Pancreas (tissue), 10 donors: Measurements from ENCODE around the gene OR6C2. TPM values are rescaled to one million over a fixed set of nuclear protein-coding genes. Genes with fewer than 3 reads are reported as not detected.
"Not testable (repeated sequence)": the region's sequence is repeated elsewhere in the genome, so short reads cannot be mapped to it uniquely, and the experiment has no call there.

Experiments
- ATAC-seq, 4 donors: fragments of 200-7000 bp; cut with Tn5 transposase; one replicate each; pipeline versions ENCODE4 v1.8.0 to v1.9.1; 2020; ENCODE audit warnings: mild to moderate bottlenecking in 4 of 4, moderate library complexity in 4 of 4
- DNase-seq, 6 donors: peaks; one replicate each; pipeline ENCODE4 v3.0.0-alpha.2; 2020
- FAIRE-seq: peaks from 2 replicates; lab custom pipeline; 2012; peaks lifted over from hg19 to GRCh38; lab: Jason Lieb, UNC
- H3K27ac ChIP-seq, 4 donors: fragments of 200-600 bp; sonication (generic); 1 replicate in 3 of 4; 2 replicates in 1 of 4; pipeline versions ENCODE4 v1.5.0 to v1.8.0; 2020
- H3K27me3 ChIP-seq, 4 donors: fragments of 200-600 bp; one replicate each; pipeline ENCODE4 v1.8.0; 2021
- H3K36me3 ChIP-seq, 3 donors: fragments of 200-600 bp; sonication (generic) in 1 of 3; one replicate each; pipeline versions ENCODE4 v1.5.0 to v1.8.0; 2020 to 2021
- H3K4me1 ChIP-seq, 3 donors: fragments of 200-600 bp; one replicate each; pipeline ENCODE4 v1.8.0; 2021
- H3K4me3 ChIP-seq, 4 donors: fragments of 200-600 bp; sonication (generic) in 2 of 4; one replicate each; pipeline versions ENCODE4 v1.5.0 to v1.8.0; 2020 to 2021
- H3K9me3 ChIP-seq, 4 donors: fragments of 200-600 bp; one replicate each; pipeline ENCODE4 v1.8.0; 2021
- CTCF ChIP-seq, 4 donors: fragments of 200-600 bp; sonication (generic) in 3 of 4; IDR thresholded peaks; one replicate each; pipeline versions ENCODE4 v1.5.0 to v1.8.0; 2021; ENCODE audit warnings: antibody characterized with exemption in 4 of 4
- WGBS, 2 donors: extraction: QIAGEN DNeasy Blood & Tissue Kit; methylation state at CpG; one replicate each; pipeline ENCODE4 v1.1.7; 2013; 5-methylcytosine and 5-hydroxymethylcytosine counted together
- intact Hi-C, 3 donors: fragments of 100-400 bp; cut with DNase I; formaldehyde crosslinking; loops; one replicate each; pipeline versions ENCODE4 v1.11.1 to v1.14.2; 2022
- polyA plus RNA-seq, 2 donors: library from polyadenylated mRNA; stranded (reverse); fragments of 200-250 nt; gene quantifications; one replicate each; pipeline ENCODE4 v1.2.3, GENCODE V29; 2013
- total RNA-seq, 6 donors: library from RNA; stranded (reverse); fragmentation: NEBNext Ultra II Directional in 4 of 6; extraction: Animal tissue kit (Norgen Biotek cat#: 25700) in 4 of 6; gene quantifications; one replicate each; pipeline versions ENCODE4 v1.2.1 to v1.2.4, GENCODE V29; 2021 to 2023
- donor health status: healthy with polysubstance abuse.
- donor health status: DM: no; HTN: no; CAD: no; lungs with moderate emphysema.
- donor health status: DM: no; HTN: no; CAD: no.
- donor health status: control.
- donor health status: control.
- donor health status: Bipolar disorder and iron deficiency.
- donor health status: DM: yes; HTN: yes; CAD: no.
- donor health status: DM: no; HTN: no; CAD: no.
- donor health status: DM: no; HTN: no; CAD: no.
- donor health status: DM: yes; HTN: yes; CAD: no.

OR6C2 gene
- total and polyA plus RNA-seq, 8 donors: not detected

- TF ChIP-seq CTCF (IDR thresholded peaks at IDR 0.05): no peak
- 93 to 94% methylated on average over 1 of the region's 1 CpG for WGBS, 2 donors
- no peak for FAIRE-seq
- Histone ChIP-seq H3K36me3 (no peaks in the 10 kb centered on the region), H3K4me1 (no peaks in the 10 kb centered on the region), H3K27me3 (no peaks in the 10 kb centered on the region), H3K27ac (no peak overlapping the region), H3K9me3 (no peaks in the 10 kb centered on the region), H3K4me3 (no peak overlapping the region)
- no peak for DNase-seq
- ATAC-seq: no peak
- intact Hi-C loops: loop anchor here in 1 of 3 donors (10.0 kb wide), 1 partner anchor 169 kb away; no protein-coding TSS in a partner anchor
Measured at GRCh38 chr12:55445357-55445756, 1.5 kb downstream of the OR6C2 start.

GRCh38 chr12:55446326-55446725 lies 2.5 kb downstream of the OR6C2 start:
- Histone ChIP-seq H3K9me3 (no peaks in the 10 kb centered on the region), H3K4me3 (no peak overlapping the region), H3K4me1 (no peaks in the 10 kb centered on the region), H3K27ac (no peak overlapping the region), H3K36me3 (no peaks in the 10 kb centered on the region), H3K27me3 (no peaks in the 10 kb centered on the region)
- ATAC-seq: peak in 2 of 4 donors; percentile 43 to 75
- no peak for FAIRE-seq
- intact Hi-C loops: loop anchor here in 1 of 3 donors (10.0 kb wide), 1 partner anchor 168 kb away; no protein-coding TSS in a partner anchor
- no peak for DNase-seq
- WGBS, 2 donors: 52 to 60% methylated on average over 5 of the region's 5 CpGs
- no peak for TF ChIP-seq CTCF (IDR thresholded peaks at IDR 0.05)

GRCh38 chr12:55448825-55449224 lies 4.9 kb downstream of the OR6C2 start:
- Histone ChIP-seq H3K9me3 (no peaks in the 10 kb centered on the region), H3K27me3 (no peaks in the 10 kb centered on the region), H3K4me3 (no peak overlapping the region), H3K36me3 (no peaks in the 10 kb centered on the region), H3K4me1 (no peaks in the 10 kb centered on the region), H3K27ac (no peak overlapping the region)
- TF ChIP-seq CTCF (IDR thresholded peaks at IDR 0.05): no peak
- DNase-seq (no peak), ATAC-seq (no peak), FAIRE-seq (no peak)
- intact Hi-C loops: loop anchor here in 1 of 3 donors (10.0 kb wide), 1 partner anchor 166 kb away; no protein-coding TSS in a partner anchor

GRCh38 chr12:55464926-55465325 lies 21.1 kb downstream of the OR6C2 start:
- H3K36me3 ChIP-seq, H3K27ac ChIP-seq, DNase-seq, intact Hi-C loops, H3K4me3 ChIP-seq, ATAC-seq, H3K9me3 ChIP-seq, FAIRE-seq, H3K27me3 ChIP-seq, H3K4me1 ChIP-seq: not testable (repeated sequence)
- 86 to 94% methylated on average over 1 of the region's 1 CpG for WGBS, 2 donors

- no peak for FAIRE-seq
- no peak overlapping the region for H3K4me3 ChIP-seq
- H3K27ac ChIP-seq: no peak overlapping the region
- no peaks in the 10 kb centered on the region for H3K36me3 ChIP-seq
- no peaks in the 10 kb centered on the region for H3K4me1 ChIP-seq
- H3K27me3 ChIP-seq: no peaks in the 10 kb centered on the region
- intact Hi-C loops: no loop called here
- no peak for DNase-seq
- no peak for ATAC-seq
- H3K9me3 ChIP-seq: no peaks in the 10 kb centered on the region
- TF ChIP-seq CTCF (IDR thresholded peaks at IDR 0.05): no peak
- WGBS, 2 donors: 42% methylated on average over 2 of the region's 2 CpGs
Measured at GRCh38 chr12:55467836-55468235, 24.0 kb downstream of the OR6C2 start.
